Body of pancreas (tissue), 4 donors: ENCODE data around the gene SYNPO. TPM values are rescaled to one million over a fixed set of nuclear protein-coding genes. Genes with fewer than 3 reads are reported as not detected.

Experiments
- ATAC-seq: fragments of 150-250 bp; one replicate; pipeline ENCODE4 v1.9.1; 2016
- DNase-seq, 4 donors: peaks; one replicate each; pipeline ENCODE4 v3.0.0-alpha.2; 2019
- H3K27ac ChIP-seq, 4 donors: fragments of 200-600 bp; sonication (generic); 1 replicate in 3 of 4; 2 replicates in 1 of 4; pipeline versions ENCODE4 v1.5.1 to v1.6.1; 2016 to 2019; ENCODE audit warnings: mild to moderate bottlenecking in 1 of 4, mixed read lengths in 1 of 4, moderate library complexity in 1 of 4
- H3K27me3 ChIP-seq, 2 donors: fragments of 200-600 bp; sonication (generic); one replicate each; pipeline ENCODE4 v1.6.0; 2016; ENCODE audit warnings: mild to moderate bottlenecking in 1 of 2
- H3K36me3 ChIP-seq, 2 donors: fragments of 200-600 bp; sonication (generic); replicated peaks in 1 of 2; 2 replicates each; pipeline ENCODE4 v1.5.1; 2016; ENCODE audit warnings: low read depth in 2 of 2; ENCODE audit not compliant: insufficient read depth in 1 of 2
- H3K4me1 ChIP-seq: fragments of 200-600 bp; sonication (generic); one replicate; pipeline ENCODE4 v1.6.0; 2016
- H3K4me3 ChIP-seq, 2 donors: fragments of 200-600 bp; sonication (generic); 1 replicate in 1 of 2; 2 replicates in 1 of 2; pipeline ENCODE4 v1.5.1; 2016 to 2019
- H3K9me3 ChIP-seq, 3 donors: fragments of 200-600 bp; sonication (generic); 1 replicate in 2 of 3; 2 replicates in 1 of 3; pipeline ENCODE4 v1.5.1; 2016
- POLR2A ChIP-seq, 3 donors: fragments of 450-650 bp; IDR thresholded peaks; one replicate each; pipeline ENCODE4 v1.6.1; 2016; ENCODE audit warnings: antibody characterized with exemption in 3 of 3, mild to moderate bottlenecking in 2 of 3
- WGBS, 2 donors: methylation state at CpG; one replicate each; pipeline ENCODE4 v1.1.5; 2017; 5-methylcytosine and 5-hydroxymethylcytosine counted together
- intact Hi-C: fragments of 100-400 bp; cut with DNase I; formaldehyde crosslinking; loops from one replicate; pipeline ENCODE4 v1.15.1; 2023
- total RNA-seq, 2 donors: library from RNA; depleted of rRNA; stranded (reverse); fragments of >200 nt; gene quantifications; one replicate each; pipeline ENCODE4 v1.1.0, GENCODE V29; 2016
- TF ChIP-seq, protein P1 (sequence below), 7 experiments: fragments of 450-650 bp in 4 of 7; fragments of 200-600 bp in 3 of 7; sonication (generic) in 3 of 7; IDR thresholded peaks; one replicate each; pipeline ENCODE4 v1.5.1; 2016 to 2019; ENCODE audit warnings: antibody characterized with exemption in 7 of 7

The SYNPO gene
- total RNA-seq, 2 donors from 2014 or later, result 18.4 to 40.9 TPM

DNA sequence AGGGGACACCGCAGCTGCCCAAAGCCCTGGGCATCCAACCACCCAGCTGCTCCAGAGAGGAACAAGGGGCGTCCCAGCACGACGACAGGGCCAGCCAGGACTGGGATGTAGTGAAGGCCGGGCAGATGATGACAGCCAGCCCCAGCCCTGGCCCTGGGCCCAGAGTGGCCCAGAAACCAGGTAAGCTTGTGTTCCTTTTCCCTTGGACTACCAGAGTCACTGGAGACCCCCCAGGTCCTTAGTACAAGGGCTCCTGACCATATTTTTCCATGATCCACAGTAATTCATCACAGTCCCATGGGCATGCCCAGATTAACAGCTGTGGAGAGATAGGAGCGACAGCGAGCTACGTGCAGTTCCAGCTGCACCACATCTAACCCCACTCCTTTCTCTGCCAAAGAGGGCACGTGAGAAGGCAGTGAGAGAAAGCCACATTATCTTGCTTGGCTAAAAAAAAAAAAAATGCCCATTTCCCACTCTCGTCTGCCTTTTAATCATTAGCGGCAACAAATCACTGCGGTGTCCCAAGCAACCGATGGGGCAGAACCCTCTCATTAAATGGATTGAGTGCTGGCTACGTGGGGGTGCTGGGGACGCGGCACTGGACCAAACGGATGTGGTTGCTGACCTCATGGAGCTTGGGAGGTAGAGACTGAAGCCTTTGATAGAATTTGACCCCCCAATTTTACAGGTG, 21.7 kb upstream of the SYNPO start:
- Histone ChIP-seq H3K27me3 (no peaks in the 10 kb centered on the region), H3K4me1 (peaks cover 72% of the 10 kb centered on the region), H3K36me3 (no peaks in the 10 kb centered on the region), H3K4me3 (no peak overlapping the region), H3K27ac (peak overlapping the region; percentile 12 to 92 (median 86)), H3K9me3 (no peaks in the 10 kb centered on the region)
- 28 to 33% methylated on average over 12 to 17 of the region's 17 CpGs for WGBS, 2 donors
- ATAC-seq (peak; percentile 47), DNase-seq (peak; percentile 52 to 80 (median 64))
- TF ChIP-seq POLR2A (IDR thresholded peaks at IDR 0.05), result peak in 1 of 3 donors; percentile 13
- TF ChIP-seq, protein P1, sequence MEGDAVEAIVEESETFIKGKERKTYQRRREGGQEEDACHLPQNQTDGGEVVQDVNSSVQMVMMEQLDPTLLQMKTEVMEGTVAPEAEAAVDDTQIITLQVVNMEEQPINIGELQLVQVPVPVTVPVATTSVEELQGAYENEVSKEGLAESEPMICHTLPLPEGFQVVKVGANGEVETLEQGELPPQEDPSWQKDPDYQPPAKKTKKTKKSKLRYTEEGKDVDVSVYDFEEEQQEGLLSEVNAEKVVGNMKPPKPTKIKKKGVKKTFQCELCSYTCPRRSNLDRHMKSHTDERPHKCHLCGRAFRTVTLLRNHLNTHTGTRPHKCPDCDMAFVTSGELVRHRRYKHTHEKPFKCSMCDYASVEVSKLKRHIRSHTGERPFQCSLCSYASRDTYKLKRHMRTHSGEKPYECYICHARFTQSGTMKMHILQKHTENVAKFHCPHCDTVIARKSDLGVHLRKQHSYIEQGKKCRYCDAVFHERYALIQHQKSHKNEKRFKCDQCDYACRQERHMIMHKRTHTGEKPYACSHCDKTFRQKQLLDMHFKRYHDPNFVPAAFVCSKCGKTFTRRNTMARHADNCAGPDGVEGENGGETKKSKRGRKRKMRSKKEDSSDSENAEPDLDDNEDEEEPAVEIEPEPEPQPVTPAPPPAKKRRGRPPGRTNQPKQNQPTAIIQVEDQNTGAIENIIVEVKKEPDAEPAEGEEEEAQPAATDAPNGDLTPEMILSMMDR (IDR thresholded peaks at IDR 0.05), result no peak
- intact Hi-C loops, result no loop called here

DNA sequence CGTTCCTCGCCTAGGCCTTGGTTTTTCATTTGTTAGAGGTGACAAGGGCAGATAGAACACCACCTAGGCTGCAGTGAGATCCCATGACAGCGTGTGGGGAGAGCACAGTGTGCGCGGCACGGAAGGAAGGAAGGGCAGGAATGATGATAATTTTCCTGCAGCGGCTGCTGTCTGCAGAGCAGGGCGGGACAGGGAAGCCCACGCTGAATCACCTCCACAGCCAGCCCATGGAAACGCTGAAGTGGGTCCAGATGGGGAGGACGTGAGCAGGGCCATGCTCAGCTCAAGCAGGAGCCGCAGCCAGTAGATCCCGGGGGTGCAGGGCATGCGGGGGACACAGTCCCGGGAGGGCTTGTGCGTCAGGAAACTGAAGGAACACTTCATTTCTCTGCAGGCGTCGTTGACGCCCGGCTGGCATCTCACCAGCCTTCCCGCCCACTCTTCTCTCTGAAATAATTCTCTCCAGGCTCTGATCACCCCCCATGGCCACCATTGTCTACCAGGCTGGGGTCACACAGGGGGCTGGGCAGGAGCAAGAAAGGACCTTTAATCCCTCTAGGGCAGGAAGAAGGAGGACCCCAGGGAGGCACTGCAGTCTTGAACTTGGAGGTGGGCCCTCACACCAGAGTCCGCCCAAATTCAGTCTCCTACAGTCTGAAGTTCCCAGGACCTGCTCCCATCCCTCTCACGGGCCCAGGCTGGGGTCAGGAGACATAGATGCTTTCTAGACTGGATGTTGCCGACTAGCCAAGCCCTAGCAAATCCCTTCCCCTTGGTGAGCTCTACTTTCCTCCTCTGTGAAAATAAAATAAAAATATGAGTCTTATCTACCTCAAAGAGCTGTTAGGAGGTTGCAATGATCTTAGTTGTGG, 20.9 kb upstream of the SYNPO start:
- H3K4me1 ChIP-seq, result peaks cover 69% of the 10 kb centered on the region
- DNase-seq (peak in 3 of 4 donors; percentile 53 to 69 (median 57)), ATAC-seq (peak; percentile 3)
- H3K4me3 ChIP-seq, result no peak overlapping the region
- H3K27ac ChIP-seq, result peak overlapping the region; percentile 12 to 92 (median 86)
- no peaks in the 10 kb centered on the region for H3K36me3 ChIP-seq
- no peaks in the 10 kb centered on the region for H3K27me3 ChIP-seq
- H3K9me3 ChIP-seq, result no peaks in the 10 kb centered on the region
- intact Hi-C loops, result no loop called here
- no peak for TF ChIP-seq POLR2A (IDR thresholded peaks at IDR 0.05)
- TF ChIP-seq, protein P1 (IDR thresholded peaks at IDR 0.05), result no peak
- 54 to 65% methylated on average over 22 to 24 of the region's 24 CpGs for WGBS, 2 donors

DNA sequence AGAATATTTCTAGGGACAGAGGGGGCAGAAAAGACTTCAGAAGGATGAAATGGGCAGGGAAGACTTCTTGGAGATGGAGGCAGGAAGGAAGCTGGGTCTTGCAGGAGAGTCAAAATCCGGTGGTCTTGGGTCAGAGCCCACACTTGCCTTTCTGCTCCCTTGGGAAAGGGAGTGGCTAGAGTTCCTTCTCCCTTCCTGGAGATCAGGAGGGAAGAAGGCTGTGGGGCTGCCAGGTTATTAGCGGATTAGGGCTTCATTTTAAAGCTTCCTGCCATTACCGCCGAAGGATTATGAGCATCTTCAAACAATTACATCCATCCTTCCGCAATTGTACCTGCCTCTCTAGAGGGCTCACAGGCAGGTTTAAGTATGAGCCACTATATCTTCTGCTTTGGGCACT, 19.2 kb upstream of the SYNPO start:
- peak overlapping the region in 2 of 4 donors; percentile 31 to 33 for H3K27ac ChIP-seq
- WGBS, 2 donors, result 87 to 93% methylated on average over 5 of the region's 5 CpGs
- TF ChIP-seq, protein P1 (IDR thresholded peaks at IDR 0.05), result no peak
- no peak for TF ChIP-seq POLR2A (IDR thresholded peaks at IDR 0.05)
- no peaks in the 10 kb centered on the region for H3K27me3 ChIP-seq
- DNase-seq (no peak), ATAC-seq (no peak)
- intact Hi-C loops, result no loop called here
- H3K36me3 ChIP-seq, result no peaks in the 10 kb centered on the region
- peaks cover 67% of the 10 kb centered on the region for H3K4me1 ChIP-seq
- no peaks in the 10 kb centered on the region for H3K9me3 ChIP-seq
- no peak overlapping the region for H3K4me3 ChIP-seq

DNA sequence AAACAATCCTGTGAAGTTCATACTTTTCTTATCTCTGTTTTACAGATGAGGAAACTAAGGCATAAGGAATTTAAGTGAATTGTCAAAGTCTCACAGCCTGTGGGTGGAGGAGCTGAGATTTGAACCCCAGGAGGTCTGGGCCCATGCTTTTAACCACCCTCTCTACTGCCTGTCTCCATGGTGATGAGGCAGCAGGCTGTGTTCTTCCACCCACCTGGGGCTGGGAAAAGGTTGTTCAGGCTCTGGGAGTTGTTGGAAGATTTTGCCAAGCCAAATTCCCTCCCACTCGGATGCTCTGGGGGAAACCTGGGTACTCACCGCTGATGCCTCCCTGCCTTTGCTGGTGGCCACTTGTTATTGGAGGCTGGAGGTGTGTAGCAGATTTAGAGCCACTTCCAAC, 18.3 kb upstream of the SYNPO start:
- DNase-seq (no peak), ATAC-seq (no peak)
- no peak overlapping the region for H3K4me3 ChIP-seq
- peaks cover 67% of the 10 kb centered on the region for H3K4me1 ChIP-seq
- TF ChIP-seq, protein P1 (IDR thresholded peaks at IDR 0.05), result no peak
- TF ChIP-seq POLR2A (IDR thresholded peaks at IDR 0.05), result no peak
- 78% methylated on average over 2 of the region's 2 CpGs; no CpG with 5 or more reads in 1 of the 2 donors for WGBS, 2 donors
- intact Hi-C loops, result no loop called here
- no peaks in the 10 kb centered on the region for H3K36me3 ChIP-seq
- H3K27me3 ChIP-seq, result no peaks in the 10 kb centered on the region
- no peaks in the 10 kb centered on the region for H3K9me3 ChIP-seq
- H3K27ac ChIP-seq, result peak overlapping the region in 1 of 4 donors; percentile 33
